Hematopoietic multipotent progenitor cell (in vitro differentiated cells): ENCODE results near the gene CDK5. TPM values are rescaled to one million over a fixed set of nuclear protein-coding genes. Genes with fewer than 3 reads are reported as not detected.

Source experiments
- DNase-seq, 3 donors: peaks; one replicate each; pipeline ENCODE4 v3.0.0-alpha.2; 2011 to 2015; ENCODE audit warnings: low read depth in 2 of 3, low spot score in 2 of 3
- total RNA-seq: library from RNA; depleted of rRNA; stranded (reverse); fragments of >200 nt; gene quantifications from one replicate; pipeline ENCODE4 v1.2.3, GENCODE V29; 2012

Gene CDK5
- total RNA-seq, 1 donor, result 17.5 TPM

GRCh38 chr7:151087245-151088018 is 29.7 kb upstream of the CDK5 start:
- peak in 2 of 3 donors; percentile 30 to 38 for DNase-seq

DNA sequence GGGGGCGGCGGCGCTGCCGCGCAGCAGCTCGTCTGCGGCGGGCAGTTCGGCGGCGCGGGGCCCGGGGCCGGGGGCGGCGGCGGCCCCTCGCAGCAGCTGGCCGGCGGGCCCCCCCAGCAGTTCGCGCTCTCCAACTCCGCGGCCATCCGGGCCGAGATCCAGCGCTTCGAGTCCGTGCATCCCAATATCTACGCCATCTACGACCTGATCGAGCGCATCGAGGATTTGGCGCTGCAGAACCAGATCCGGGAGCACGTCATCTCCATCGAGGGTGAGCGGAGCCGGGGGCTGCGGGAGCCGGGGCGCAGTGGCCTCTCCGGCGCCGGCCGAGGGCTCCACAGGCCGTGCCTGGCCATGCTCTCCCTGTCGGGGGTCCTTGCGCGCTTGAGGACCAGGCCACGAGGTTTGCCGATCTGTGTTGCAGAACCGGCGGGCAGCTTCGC is 29.1 kb upstream of the CDK5 start:
- no peak for DNase-seq

DNA sequence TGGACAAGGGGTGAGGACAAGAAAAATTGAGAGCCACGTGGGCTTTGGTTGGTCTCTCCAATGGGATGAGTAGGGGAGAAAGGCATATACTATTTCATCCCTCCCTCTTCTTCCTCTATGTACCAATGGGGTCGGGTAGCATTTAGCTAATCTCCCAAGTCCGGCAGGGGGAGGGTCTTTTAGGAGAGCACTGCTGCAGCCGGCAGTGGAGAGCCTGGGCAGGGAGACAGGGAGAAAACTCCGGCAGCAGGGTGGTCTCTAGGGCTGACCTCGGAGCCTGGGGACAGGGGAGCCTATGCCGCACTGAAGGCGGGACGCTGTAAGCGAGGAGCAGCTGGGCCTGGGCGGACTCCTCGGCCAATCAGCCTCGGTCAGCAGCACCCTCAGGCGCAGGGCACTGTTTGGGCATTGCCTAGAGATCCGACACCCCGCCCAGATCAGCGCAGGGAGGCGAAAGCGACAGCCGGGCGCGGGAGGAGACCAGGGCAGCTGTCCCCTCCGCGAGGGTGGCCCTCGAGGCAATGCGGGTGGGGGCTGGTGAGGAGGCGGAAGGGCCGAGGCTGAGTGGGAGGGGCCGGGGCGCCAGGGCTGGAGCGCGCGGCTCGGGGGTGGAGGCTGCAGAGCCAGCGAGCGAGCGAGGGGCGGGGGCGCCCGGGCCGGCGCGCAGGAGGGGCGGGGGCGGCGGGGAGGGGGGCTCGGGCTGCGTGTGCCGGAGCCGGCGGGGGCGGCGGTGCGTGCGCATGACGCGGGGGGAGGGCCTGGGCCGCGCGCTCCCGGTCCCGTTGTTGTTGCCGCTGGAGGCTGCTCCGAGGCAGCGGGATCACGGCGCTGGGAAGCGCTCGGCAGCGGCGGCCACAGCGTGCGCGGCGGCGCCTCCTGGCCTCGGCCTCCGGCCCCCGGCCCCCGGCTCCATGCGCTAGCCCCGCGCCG is 28.3 kb upstream of the CDK5 start, which contains the start of gene AGAP3:
Gene AGAP3, plus strand, starts transcription at position 785 of the 930 bp plus-strand sequence. CDS start 267 bp downstream, outside the sequence.
- DNase-seq, result peak in 2 of 3 donors; percentile 35 to 40

DNA sequence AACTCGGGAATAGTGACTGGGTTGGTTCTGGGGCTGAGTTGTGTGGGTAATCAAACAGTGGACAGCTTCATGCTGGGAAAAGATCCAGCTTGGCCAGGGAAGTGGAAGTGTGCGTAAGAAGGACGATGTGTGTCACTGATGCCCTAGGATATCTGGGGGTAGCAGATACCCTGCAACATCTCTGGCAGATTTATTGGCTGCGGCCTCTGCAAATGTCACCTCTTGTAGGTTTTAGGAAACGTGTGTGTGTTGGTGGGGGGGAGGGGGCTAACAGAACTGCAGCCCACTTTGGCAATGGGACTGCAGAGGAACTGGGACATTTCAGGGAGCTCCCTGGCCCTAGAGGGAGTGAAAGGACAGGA is 27.6 kb upstream of the CDK5 start:
- DNase-seq, result no peak

- no peak for DNase-seq
Measured at GRCh38 chr7:151083824-151084160, 26.1 kb upstream of the CDK5 start.

DNA sequence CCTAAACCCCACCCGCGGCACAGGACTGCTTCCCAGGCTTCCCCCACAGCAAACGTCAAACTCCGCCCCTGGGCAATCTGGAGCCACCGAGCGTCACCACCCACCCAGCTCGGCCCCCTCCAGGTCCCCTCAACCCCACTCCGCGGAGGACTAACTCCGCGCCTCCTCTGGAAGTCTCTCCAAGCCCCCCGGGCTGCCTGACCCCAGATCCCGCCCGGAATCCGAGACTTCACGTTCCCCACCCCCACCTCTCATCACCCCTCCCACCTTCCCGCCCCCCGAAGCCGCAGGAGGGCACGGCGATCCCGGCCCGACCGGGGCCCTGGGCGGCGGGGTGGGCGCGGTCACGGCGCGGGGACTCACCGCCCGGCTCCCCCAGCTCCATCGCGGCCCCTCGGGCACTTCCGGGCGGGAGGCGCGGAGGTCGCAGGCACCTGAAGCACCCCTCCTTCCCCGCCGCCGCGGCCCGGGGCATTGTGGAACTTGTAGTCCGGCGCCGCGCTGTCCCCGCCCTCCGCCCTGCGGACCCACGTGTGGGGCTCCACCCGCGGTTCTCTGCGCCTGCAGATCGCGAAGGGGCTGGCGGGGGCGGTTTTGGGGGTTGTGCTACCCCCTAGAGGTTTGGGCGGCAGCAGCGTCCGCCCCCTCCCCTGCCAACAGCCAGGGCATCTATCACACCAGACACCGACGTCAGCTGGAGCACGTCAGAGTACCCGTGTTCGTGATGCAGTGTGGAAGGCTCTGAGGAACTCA is 25.6 kb upstream of the CDK5 start, which contains the start of gene TMUB1:
Gene TMUB1, minus strand, starts transcription at position 423 of the 753 bp plus-strand sequence. CDS start 930 bp downstream, outside the sequence.
- DNase-seq, result peak; percentile 75 to 82 (median 76)

GRCh38 chr7:151082141-151083070 is 24.7 kb upstream of the CDK5 start:
- DNase-seq, result no peak

GRCh38 chr7:151081170-151082101 is 23.7 kb upstream of the CDK5 start:
- no peak for DNase-seq

DNA sequence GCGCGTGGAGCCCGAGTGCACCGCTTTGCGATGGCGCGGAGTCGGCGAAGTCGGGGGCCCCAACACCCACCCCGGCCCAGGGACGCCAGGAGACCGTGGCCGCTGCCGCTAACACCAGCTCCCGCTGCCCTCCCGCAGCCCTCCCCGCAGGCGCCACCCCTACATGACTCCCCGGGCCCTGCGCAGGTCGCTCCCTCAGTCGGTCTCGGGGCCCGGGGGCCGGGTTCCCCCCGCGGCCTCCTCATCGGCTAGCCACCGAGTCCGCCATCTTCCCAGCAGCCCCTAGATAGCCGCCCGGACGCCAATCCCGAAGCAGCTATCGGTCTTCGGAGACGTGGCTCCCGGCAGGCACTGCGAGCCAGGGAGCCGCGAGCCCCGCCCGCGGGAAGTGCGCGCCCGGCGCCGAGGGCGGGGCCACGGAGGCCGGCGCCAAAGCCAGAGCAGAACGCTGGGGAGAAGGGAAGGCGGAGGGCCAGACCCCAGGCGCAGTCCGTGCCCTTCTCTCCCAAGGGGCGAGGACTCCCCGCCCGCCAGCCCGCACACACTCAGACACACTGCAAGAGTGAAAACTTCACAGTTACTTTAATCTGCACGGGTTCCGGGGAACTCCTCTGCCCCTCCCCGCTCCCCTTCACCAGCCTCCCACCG is 22.9 kb upstream of the CDK5 start, which contains the start of gene FASTK:
Gene FASTK, minus strand, starts transcription at position 288 of the 648 bp plus-strand sequence. Its CDS starts 43 bp downstream, at position 245.
- DNase-seq, result peak in 2 of 3 donors; percentile 84 to 90

- peak in 1 of 3 donors; percentile 32 for DNase-seq
Measured at GRCh38 chr7:151080067-151080521, 22.4 kb upstream of the CDK5 start.

DNA sequence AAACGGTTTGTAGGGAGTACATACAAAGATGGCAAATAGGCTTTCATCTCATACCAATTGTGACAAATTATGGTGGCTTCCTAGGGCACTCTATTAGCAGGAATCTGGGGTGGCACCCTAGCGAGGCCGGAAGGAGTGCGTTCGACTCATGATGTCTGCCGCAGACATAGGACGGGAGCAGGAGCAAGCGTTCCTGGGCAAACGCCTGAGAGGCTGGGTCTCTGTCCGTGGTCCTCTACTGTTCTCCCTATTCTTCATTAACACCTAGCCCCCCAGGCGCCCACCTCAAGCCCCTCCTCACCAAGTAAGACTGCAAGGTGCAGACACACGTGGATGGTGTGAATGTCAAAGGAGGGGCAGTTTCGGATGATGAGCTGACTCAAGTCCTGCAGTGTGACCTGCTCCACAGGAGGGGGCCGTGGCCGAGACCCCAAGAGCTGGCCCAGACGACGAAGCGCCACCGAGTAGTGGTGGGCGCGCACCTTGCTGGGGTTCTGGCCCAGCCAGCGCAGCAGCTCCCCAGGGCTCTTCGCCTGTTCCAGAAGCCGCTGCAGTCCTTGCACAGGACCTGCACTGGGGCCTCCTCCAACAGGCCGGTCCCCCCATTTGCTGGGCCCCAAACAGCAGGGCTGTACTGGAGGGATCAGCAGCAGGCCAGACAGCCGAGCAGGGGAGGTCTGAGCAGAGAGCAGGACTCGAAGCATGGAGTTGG is 21.7 kb upstream of the CDK5 start:
- no peak for DNase-seq

DNA sequence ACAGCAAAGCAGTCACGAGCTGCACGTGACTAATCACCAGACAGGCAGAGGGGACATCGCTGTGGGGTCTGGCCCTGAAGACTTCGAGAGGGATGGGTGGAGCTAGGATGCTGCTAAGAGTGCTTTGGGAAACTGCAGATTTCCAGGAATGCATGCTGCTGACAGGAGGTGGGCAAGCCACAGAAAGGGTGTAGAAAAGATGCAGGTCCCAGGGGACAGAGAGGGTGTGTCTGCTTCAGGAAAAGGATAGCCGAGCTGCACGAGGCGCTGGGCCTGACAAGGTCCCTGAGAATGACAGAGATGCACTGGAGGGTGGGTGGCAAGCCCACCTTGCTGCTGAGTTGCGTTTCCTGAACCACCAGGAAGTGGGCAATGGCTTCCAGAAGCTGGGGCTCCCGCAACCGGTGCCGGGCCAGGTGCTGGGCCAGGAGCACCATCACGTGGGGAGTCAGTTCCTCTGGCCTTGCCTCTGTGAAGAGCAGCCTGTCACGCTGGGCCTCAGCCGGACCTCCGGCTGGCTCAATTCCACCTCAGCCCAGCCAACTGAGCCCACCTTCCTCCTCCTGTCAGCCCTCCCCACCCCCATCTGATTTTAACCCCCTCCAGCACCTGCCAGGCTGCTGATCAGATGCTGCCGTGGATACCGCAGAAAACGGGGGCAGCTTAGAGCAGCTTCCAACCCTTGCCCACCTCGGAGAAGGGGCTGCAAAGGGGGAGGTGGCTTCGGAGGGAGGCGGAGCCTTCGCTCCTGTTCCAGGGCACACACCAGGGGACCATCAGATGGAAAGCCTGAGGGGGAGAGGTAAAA is 20.7 kb upstream of the CDK5 start:
- DNase-seq, result no peak

DNA sequence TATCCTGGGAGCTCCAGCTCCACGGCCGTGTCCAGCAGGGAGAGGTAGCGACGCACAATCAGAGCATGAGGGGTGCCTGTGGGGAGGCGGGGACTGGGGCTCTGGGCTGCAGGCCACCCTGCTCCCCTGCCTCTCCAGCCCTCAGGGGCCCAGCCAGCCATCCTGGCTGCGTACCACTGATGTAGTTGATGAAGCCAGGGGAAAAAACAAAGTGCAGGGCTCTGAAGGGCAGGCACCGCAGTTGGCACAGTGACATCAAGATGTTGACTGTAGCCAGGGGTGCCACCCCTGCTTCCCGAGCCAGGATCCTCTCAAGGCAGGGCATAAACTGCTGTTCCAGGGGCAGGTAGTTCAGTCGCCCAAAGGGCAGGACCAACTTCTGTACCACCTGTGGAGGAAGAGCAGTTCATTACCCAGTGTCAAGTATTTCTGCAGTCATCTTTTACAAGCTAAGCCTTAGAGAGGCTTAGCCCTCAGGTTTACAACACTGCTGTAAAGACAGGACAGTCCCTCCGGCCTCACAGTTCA is 20.1 kb upstream of the CDK5 start:
- DNase-seq, result no peak

DNA sequence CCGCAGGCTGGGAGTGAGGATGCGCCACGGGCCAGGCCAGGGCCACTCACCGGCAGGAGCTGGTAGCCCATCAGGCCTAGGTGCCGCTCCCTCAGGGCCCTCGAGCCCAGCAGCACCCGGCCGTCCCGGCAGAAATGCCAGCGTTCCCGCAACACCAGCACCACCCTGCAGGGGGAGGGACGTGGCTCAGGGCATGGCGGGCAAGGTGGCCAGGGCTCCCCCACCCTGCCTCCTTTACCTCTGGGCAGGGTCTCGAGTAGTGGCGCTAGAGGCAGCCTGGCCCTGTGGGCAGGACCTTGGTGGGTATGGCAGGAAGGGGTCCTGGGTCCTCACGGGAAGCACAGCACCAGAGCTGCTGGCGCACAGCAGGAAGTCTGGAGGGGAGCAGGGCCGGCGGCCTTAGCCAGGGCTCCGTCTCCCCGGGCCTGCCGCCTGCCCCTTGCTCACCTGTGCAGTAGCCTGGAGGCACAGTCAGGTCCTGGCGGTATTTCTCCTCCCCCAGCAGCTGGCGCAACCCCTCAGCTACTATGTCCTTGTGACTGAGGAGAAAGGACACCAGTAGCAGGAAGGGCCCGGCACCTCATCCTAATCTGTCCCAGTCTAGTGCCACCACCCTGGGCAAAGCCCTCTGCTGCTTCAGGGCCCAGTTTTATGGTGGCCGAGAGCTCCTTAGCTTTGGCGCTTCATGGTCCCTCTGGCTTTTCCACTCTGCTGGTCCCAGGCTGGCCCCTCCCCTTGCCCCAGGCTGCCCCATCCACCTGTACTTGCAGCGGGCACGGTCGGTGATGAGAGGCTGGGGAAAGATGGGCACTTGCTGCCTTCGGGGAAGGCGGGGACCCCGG is 19.4 kb upstream of the CDK5 start:
- peak in 2 of 3 donors; percentile 19 to 33 for DNase-seq

- DNase-seq, result no peak
Measured at GRCh38 chr7:151075978-151076426, 18.3 kb upstream of the CDK5 start.
